G401 (cell line): ENCODE results near the gene TEX261. TPM values are rescaled to one million over a fixed set of nuclear protein-coding genes. Genes with fewer than 3 reads are reported as not detected.
"Not testable (repeated sequence)": the region's sequence is repeated elsewhere in the genome, so short reads cannot be mapped to it uniquely, and the experiment has no call there.

Experiments used
- DNase-seq: peaks from one replicate; pipeline ENCODE4 v3.0.0-alpha.2; 2015; ENCODE audit warnings: low spot score
- in situ Hi-C: cut with HindIII; loops from 2 replicates; pipeline ENCODE4 v1.10.0; 2016; ENCODE audit warnings: low sequenced_read_pairs, mixed read lengths
- total RNA-seq: library from RNA; depleted of rRNA; stranded (reverse); fragments of >200 nt; shearing (Covaris generic); gene quantifications from 2 replicates; pipeline ENCODE4 v1.2.3, GENCODE V29; 2014; rRNA removed

TEX261 gene
- 26.5 and 33.4 TPM in 2 replicates for total RNA-seq

DNA sequence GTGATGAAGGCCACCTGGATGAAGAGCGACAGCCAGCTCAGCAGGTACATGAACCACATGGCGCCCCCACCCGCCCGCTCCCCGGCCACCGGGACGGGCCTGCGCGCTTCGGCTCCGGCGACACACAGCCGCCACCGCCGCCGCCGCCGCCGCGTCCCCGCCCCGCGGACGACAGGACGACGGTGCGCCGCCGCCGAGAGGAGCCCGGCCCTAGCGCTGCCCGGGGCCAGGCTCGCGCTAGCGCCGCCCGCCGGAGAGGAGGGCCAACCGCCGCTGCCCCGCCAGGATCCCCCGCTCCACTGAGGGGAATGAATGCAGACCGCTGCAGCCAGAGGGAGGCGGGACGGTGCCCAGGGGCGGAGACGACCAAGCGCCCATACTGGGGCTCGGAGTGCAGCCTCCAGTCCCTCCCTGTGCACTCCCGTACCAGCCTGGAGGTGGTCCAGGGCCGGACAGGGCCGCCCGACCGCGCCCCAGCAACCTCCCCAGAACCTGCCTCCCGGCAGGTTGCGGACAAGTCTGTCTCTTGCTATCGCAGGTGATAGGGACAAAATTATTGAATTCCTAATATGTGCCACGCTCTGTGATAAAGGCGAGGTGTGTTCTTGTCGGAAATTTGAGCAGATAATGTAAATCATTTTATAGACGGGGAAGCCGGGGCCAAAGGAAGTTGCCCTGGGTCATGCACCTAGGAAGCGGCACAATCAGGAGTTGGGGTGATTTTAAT is at the start of gene TEX261:
TSS of gene TEX261 (minus strand) at position 175 of the 727 bp plus-strand sequence. CDS start at position 59, 116 bp downstream.
- in situ Hi-C loops, result no loop called here
- peak; percentile 89 for DNase-seq

DNA sequence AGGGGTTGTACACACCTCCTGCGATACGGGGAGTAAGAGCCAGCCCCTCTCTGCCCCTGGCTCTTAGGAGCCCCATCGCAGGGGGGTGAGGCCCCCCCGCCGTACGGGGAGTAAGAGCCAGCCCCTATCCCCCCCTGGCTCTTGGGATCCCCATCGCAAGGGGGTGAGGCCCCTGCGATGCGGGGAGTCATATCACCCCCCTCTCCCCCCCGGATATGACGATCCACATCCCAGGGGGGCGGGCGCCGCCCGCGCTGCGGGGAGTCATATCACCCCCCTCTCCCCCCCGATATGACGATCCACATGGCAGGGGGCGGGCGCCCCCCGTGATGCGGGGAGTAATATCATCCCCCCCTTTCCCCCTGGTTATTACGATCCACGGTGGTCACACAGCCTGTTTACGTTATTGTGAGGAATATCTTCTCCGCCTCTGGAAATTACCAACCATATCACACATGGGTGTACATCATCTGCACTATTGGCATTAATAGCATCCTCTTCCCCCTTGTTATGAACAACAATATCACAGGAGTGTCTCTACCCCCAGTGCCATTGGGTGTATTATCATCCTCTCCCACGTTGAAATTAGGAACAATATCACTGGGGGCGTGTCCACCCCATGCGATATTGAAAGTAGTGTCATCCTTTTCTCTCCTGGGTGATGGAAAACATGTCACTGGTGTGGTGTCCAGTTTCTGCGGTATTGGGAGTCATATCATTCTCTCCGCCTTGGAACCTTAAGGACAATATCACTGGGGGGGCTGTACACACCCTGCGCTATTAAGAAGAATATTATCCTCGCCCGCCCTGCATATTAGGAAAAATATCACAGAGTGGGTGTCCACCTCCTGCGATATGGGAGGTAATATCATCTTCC is 49.1 kb upstream of the TEX261 start:
- in situ Hi-C loops, result no loop called here
- DNase-seq, result no peak

DNA sequence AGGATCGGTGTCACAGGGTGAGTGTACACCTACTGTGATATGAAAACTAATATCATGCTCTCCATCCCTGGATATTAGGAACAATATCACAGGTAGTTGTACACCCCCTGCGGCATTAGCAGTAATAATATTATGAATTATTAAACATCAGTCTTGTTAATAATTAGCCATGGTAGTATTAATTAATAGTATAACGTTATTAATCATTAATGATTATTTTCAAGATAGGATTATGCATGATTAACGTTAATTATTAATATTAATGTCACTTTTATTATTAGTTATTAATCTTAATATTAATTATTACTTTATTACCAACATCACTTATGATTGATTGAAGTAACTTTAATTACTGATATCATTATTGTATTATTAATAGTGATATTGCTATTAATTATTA is 47.6 kb upstream of the TEX261 start:
- no peak for DNase-seq
- in situ Hi-C loops, result no loop called here

DNA sequence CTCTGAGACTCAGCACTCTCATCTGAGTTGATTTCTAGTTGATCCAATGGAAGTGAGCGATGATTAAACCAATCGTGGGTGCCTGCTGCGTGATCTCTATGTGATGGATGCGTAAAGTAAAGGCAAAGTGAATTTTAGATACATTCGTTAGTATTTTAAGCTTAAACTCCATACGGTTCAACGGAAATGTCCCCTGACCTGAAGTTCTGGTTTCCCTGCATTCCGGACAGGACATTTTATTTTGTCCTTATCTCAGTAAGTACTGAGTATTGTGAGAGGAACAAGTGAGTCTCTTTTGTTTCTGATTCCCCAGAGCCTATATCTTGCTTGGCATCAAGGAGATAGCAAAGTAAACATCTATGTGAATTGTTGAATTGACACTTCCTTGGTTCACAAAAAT is 41.6 kb upstream of the TEX261 start:
- DNase-seq, in situ Hi-C loops: not testable (repeated sequence)

DNA sequence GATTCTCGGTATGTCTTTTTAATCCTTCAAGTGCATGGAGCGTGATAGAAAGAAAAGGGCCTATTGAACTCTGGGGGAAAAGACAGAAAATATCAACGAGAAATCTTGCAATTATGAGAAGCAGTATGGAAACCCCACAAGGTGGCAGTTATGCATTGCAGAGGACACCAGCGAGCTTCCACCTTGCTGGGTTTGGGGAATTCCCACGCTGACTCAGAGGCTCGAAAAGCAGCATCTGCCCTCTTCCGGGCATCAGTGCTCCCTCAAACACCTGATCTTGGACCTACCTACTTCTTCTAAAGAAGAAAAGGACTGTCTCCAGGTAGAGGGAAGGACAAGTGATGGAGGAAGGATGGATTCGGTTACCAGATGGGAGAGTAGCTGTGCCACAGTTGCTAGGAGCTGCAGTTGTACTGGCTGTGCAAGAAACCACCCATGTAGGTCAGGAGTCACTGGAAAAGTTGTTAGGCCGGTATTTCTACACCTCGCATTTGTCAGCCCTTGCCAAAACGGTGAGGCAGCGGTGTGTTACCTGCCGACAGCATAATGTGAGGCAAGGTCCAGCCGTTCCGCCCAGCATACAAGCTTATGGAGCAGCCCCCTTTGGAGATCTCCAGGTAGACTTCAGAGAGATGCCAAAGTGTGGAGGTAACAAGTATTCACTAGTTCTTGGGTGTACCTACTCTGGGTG is 29.0 kb upstream of the TEX261 start:
- DNase-seq, in situ Hi-C loops: not testable (repeated sequence)

DNA sequence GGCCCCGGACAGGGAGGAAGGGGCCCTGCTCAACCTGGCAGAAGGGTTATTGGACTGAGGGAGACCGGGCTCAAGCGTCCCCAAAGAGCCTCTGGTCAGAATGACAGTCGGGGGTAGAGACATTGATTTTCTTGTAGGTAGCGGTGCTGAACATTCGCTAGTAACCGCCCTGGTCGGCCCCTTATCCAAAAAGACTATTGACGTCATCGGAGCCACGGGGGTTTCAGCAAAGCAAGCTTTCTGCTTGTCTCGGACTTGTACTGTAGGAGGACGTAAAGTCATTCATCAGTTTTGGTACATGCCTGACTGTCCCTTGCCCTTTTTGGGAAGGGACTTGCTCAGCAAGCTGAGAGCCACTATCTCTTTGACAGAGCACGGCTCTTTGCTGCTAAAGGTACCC is 26.7 kb upstream of the TEX261 start:
- in situ Hi-C loops, DNase-seq: not testable (repeated sequence)

DNA sequence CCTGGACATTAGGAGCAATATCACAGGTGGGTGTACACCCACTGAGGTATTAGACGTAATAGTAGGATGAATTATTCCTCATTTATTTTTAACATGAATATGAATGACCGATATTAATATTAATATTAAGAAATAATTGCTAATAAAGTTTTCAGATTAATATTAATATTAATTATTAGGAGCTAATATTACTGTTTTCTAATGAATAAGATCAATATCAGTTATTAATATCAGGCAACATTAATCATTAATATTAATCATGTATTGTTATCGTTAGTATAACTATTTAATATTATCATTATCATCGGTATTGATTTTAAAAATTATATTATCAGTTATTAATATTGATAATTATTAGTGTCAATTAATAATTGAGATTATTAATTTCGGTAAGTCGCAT is 25.3 kb upstream of the TEX261 start:
- DNase-seq, in situ Hi-C loops: not testable (repeated sequence)

DNA sequence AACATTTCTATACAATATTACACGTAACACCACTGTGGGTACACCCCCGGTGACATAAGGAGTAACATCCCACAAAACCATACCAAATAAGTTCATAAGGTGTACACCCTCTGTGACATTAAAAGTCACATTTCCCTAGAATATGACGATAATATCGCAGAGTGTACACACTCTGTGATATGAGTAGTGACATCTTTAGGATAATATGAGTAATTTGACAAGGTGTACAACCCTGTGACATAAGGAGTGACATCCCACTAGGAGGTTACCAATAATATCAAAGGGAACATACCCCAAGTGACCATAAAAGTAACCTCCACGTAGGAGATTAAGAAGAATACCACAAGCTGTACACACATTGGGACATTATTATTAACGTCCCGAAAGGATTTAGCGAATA is 24.0 kb upstream of the TEX261 start:
- DNase-seq, result no peak
- in situ Hi-C loops, result no loop called here

DNA sequence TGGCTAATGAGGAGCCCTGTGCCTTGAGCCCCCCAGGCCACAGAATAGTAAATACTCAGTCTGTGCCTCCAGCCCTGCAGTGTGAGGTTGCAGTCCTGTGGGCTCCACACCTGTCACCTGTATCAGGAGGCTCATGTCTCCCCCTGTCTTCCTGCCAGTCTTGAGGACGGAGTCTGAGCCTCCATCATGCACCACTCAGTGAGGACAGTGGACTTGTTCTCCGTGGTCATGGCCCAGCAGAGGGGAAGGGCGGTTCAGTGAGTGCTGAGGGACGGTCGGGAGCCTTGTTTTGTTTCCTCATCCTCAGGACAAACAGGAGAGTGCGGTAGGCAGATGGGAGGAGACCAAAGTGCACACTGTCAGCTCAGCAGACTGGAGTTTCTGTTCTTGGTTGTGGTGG is 17.1 kb upstream of the TEX261 start:
- in situ Hi-C loops, DNase-seq: not testable (repeated sequence)

DNA sequence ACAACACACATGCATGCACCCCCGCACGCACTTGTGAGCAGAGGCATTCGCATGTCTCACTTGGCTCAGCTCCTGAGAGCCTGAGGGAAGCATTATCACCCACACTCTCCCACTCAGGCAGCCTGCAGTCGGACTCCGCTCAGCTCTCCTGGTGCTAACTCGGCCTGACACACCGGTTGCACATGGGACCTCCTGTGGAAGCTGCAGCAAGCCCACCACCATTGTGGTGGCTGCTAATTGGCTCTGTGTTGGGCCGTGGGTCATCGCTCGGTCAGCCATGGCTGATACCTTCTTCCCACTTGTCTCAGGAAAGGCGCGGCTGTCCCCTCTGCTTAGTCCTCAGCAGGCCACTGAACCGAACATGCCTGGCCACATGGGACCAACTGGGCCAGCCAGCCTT is 13.7 kb upstream of the TEX261 start:
- in situ Hi-C loops, result no loop called here
- no peak for DNase-seq

DNA sequence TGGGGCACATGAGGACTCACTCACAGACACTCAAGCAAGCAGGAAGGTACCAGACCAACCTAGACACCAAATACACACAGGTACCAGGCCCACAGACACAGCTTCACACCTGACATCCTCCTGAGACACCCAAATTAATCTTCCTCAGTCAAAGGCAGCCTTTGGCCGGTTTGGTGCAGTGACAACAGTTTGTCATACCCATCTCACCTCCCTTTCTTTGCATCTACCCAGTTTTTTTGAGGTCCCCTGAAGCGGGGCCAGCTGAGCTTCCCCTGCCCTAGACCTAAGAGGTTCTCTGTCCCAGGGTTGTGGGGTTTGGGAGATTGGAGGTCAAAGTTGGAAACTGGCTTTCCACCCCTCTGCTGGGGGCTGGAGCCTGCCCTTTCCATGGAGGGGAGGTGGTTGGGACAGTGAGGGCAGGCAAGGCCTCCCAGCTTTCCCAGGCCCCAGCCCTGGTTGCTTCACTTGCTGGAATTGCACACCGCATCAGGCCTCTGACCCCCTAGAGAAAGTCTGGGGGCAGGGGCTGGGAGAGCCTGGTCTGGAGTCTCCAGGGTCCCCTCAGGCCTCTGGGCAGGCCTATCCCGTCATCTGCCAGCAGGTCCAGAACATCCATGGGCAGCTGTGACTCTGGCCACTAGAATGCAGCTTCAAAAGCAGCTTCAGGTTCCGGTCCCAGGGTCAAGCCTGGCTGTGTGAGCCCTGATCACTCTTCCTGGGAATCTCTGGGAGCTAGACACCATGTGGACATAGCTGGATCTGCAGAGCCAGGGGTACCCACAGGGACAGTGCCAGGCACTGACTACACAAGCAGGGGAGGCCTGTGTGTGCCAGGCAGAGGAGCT is 12.5 kb upstream of the TEX261 start:
- DNase-seq, result no peak
- in situ Hi-C loops, result no loop called here

DNA sequence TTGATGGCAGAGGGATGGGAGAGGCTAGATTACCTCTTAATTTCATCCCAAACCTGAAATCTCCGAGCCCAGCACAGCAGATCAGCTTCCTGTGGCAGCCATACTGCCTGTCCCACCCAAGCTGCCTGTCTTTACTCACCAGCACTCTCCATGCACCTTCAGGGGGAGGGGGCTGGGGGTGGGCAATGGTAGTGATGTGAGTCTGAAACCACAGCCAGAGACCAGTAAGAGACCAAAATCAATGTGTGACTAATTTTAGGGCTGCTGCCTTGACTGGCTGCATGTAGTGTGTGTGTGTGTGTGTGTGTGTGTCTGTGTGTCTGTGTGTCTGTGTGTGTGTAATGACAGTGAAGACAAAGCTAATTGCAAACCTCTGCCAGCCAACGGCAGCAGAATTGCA is 11.7 kb upstream of the TEX261 start:
- in situ Hi-C loops, result no loop called here
- DNase-seq, result no peak

DNA sequence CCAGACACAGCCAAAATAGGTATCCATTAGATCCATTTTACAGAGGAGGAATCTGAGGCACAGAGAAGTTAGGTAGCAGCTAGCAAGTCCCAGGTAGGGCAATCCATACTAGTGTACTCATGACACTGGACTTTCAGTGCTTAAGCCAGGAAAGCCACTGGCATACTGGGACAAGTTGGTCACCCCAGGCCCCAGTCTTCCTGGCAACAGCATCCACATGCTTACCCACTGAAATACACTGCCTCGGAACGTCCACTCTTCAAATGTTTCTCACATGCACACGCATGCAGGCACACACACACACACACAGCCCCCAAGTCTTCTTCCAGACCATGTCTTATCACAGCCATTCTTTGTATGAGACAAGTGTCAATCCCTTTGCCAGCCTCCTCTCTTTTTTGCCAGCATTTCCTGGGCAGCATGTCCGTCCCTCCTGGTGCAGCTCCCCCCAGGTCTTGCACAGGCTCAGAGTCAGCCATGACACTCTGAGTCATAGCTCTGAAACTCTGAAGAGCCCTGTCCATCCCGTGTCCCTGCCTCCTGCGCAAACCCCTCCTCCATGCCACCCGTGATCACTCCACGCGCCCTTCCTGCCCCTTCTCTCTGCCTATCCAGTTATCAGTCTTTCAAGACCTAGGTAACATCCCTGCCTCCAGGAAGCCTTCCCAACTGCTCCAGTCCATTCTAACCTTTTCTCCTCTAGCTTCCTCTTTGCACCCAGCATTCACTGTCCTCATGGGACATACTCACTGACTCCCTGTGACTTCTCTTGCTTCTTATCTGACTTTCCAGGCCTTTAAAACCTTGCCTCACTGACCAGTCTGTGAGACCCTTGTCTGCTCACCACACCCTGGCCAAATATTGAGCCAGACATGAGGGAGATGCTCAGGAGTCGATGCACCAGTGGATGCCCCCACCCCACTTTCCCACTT is 10.9 kb upstream of the TEX261 start:
- in situ Hi-C loops, result no loop called here
- no peak for DNase-seq

DNA sequence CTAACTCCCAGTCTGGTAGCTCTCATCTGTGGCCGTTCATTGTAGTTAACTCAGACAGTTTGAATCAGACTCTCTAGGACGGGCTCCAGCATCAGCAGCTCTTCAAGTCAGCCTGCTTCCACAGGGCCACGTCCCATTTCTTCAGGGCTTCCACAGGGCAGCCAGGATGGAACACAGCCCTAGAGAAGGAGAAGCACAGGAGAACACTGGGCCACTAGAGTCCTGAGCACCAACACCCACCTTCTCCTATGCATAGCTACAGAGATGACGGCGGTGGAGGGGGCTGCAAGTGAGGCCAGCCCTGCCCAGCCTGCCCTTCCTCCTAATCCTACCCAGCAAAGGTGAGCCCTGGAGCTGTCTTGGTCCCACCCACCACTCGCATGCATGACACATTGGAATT is 10.2 kb upstream of the TEX261 start:
- DNase-seq, result no peak
- in situ Hi-C loops, result no loop called here

DNA sequence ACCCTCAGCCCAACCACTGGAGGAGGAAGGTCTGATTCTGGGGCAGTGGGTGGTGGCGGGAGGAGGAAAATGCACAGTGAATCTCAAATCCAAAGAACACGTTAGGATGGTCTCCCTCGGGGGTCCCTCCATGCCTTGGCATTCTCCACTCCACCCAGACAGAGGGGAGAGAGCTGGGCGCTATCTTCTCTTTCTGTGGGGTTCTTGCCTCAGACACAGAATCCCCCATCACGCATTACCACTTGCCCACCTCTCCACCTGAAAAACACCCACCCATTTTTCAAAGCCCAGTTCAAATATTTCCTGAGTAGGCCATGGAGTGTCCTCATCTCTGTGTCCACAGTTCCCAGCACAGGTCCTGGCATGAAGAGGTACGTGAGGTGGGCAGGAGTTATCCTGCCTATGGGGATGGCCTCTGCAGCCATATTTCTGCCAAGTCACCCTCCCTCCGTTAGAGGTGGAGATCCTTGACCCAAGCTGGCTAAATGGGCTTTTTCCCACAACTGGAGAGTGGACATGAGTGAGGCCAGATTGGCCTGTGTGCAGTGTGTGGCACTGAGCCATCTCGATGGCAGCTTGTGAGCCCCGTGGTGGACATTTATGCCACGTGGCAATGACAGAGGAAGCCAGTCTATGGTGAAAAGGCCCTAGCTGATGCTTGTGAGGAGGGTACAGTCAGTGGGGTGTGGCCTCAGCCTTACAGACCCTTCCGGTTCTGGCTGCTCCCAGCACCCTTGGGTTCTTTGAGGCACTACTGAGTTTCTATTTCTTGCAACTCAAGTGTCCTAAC is 9.5 kb upstream of the TEX261 start:
- no peak for DNase-seq
- in situ Hi-C loops, result no loop called here

DNA sequence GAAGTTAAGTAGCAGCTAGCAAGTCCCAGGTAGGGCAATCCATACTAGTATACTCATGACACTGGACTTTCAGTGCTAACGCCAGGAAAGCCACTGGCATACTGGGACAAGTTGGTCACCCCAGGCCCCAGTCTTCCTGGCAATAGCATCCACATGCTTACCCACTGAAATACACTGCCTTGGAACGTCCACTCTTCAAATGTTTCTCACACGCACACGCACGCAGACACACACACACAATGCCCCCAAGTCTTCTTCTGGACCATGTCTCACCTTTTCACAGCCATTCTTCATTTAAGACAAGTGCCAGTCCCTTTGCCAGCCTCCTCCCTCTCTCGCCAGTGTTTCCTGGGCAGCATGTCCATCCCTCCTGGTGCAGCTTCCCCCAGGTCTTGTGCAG is 8.7 kb upstream of the TEX261 start:
- in situ Hi-C loops, result no loop called here
- DNase-seq, result no peak

DNA sequence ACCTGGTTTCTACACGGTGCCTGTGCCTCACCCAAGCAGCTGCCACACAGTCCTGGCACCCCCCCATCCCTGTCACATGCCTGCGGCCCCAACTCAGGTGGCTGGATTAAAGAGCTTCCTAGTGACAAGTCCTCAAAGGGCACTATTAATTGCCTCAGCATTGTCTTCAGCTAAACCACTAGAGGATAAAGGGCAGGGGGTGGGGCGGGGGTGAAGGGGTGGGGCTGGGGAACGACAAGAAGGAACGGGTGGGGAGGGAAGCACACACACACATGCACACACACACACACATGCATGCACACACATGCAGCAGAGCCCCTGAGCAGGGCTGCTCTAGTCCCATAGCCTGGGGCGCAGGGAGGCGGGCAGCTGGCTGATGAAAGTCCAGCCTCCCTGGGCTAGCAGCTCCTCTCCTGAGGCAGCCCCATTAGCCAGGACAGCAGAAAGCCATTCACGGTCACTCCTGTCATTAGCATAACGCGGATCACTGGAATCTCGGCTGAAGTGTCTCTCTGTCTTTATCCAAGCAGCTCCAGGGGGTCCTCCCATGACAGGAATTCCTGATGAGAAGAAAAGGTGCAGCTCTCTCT is 7.4 kb upstream of the TEX261 start:
- in situ Hi-C loops, result no loop called here
- DNase-seq, result no peak
